Spleen (tissue), 11 donors: ENCODE data around the gene XRCC4. TPM values are rescaled to one million over a fixed set of nuclear protein-coding genes. Genes with fewer than 3 reads are reported as not detected.
"Not testable (repeated sequence)": the region's sequence is repeated elsewhere in the genome, so short reads cannot be mapped to it uniquely, and the experiment has no call there.

Source experiments
- DNase-seq: peaks from one replicate; pipeline ENCODE4 v3.0.0-alpha.2; 2020
- H3K27ac ChIP-seq, 8 donors: fragments of 200-600 bp; sonication (generic) in 7 of 8; 1 replicate in 4 of 8; 2 replicates in 4 of 8; pipeline versions ENCODE4 v1.5.0 to v1.8.0; 2016 to 2021; ENCODE audit warnings: inconsistent platforms in 4 of 8, mild to moderate bottlenecking in 4 of 8, moderate library complexity in 1 of 8
- H3K27me3 ChIP-seq, 7 donors: fragments of 200-600 bp; sonication (generic) in 6 of 7; replicated peaks in 1 of 7; 1 replicate in 4 of 7; 2 replicates in 3 of 7; pipeline versions ENCODE4 v1.5.0 to v1.8.0; 2016 to 2021; ENCODE audit warnings: inconsistent platforms in 3 of 7, mild to moderate bottlenecking in 1 of 7
- H3K36me3 ChIP-seq, 6 donors: fragments of 200-600 bp; sonication (generic) in 5 of 6; 1 replicate in 4 of 6; 2 replicates in 2 of 6; pipeline versions ENCODE4 v1.5.0 to v1.8.0; 2016 to 2021; ENCODE audit warnings: inconsistent platforms in 2 of 6
- H3K4me1 ChIP-seq, 6 donors: fragments of 200-600 bp; sonication (generic) in 5 of 6; 1 replicate in 3 of 6; 2 replicates in 3 of 6; pipeline versions ENCODE4 v1.5.0 to v1.8.0; 2016 to 2021; ENCODE audit warnings: inconsistent platforms in 3 of 6
- H3K4me3 ChIP-seq, 8 donors: fragments of 200-600 bp; sonication (generic) in 7 of 8; 1 replicate in 4 of 8; 2 replicates in 4 of 8; pipeline versions ENCODE4 v1.5.0 to v1.8.0; 2016 to 2021; ENCODE audit warnings: inconsistent platforms in 4 of 8, mild to moderate bottlenecking in 4 of 8, moderate library complexity in 2 of 8
- H3K9me3 ChIP-seq, 8 donors: fragments of 200-600 bp; sonication (generic) in 7 of 8; 1 replicate in 4 of 8; 2 replicates in 4 of 8; pipeline versions ENCODE4 v1.5.0 to v1.8.0; 2016 to 2021; ENCODE audit warnings: inconsistent platforms in 4 of 8
- CTCF ChIP-seq, 11 experiments: fragments of 200-600 bp in 7 of 11; fragments of 450-650 bp in 4 of 11; sonication (generic) in 4 of 11; IDR thresholded peaks in 8 of 11; conservative IDR thresholded peaks in 3 of 11; 1 replicate in 7 of 11; 2 replicates in 4 of 11; pipeline versions ENCODE4 v1.4.0 to v1.8.0; 2016 to 2021; ENCODE audit warnings: antibody characterized with exemption in 11 of 11, inconsistent platforms in 4 of 11, mild to moderate bottlenecking in 1 of 11
- POLR2A ChIP-seq, 3 donors: fragments of 450-650 bp; IDR thresholded peaks; one replicate each; pipeline ENCODE4 v1.5.1; 2017; ENCODE audit warnings: antibody characterized with exemption in 3 of 3, mild to moderate bottlenecking in 1 of 3
- POLR2AphosphoS5 ChIP-seq, 3 donors: sonication (generic); formaldehyde crosslinking; IDR thresholded peaks; one replicate each; pipeline ENCODE4 v1.5.1; 2017; ENCODE audit warnings: antibody characterized with exemption in 3 of 3
- WGBS, 5 donors: extraction: QIAGEN DNeasy Blood & Tissue Kit in 3 of 5; methylation state at CpG; one replicate each; pipeline versions ENCODE4 v1.1.5 to v1.1.7; 2013 to 2018; 5-methylcytosine and 5-hydroxymethylcytosine counted together
- intact Hi-C: fragments of 100-400 bp; cut with DNase I; formaldehyde crosslinking; loops from one replicate; pipeline ENCODE4 v1.15.0; 2023; ENCODE audit warnings: low total_unique reads
- polyA plus RNA-seq, 3 donors: library from polyadenylated mRNA; stranded (reverse); fragments of 200-250 nt; gene quantifications; one replicate each; pipeline ENCODE4 v1.2.1, GENCODE V29; 2013
- total RNA-seq, 7 donors: library from RNA; depleted of rRNA in 3 of 7; stranded (reverse); fragments of >200 nt in 3 of 7; fragmentation: NEBNext Ultra II Directional in 4 of 7; extraction: Animal tissue kit (Norgen Biotek cat#: 25700) in 4 of 7; gene quantifications; one replicate each; pipeline versions ENCODE4 v1.1.0 to v1.2.1, GENCODE V29; 2016 to 2021
- donor health status: healthy with polysubstance abuse.
- donor health status: DM: no; HTN: no; CAD: no; lungs with moderate emphysema.
- donor health status: DM: no; HTN: no; CAD: no.
- donor health status: Bipolar disorder and iron deficiency.
- donor health status: healthy.
- donor health status: DM: no; HTN: no; CAD: no.
- donor health status: DM: yes; HTN: yes; CAD: no.

The XRCC4 gene
- total and polyA plus RNA-seq, 10 donors = 4.3 to 14.5 (median 9.6) TPM

GRCh38 chr5:83353231-83353630 is 275.9 kb downstream of the XRCC4 start:
- WGBS, 5 donors = 92 to 96% (median 94%) methylated on average over 3 of the region's 3 CpGs
- DNase-seq = no peak
- intact Hi-C loops = no loop called here
- TF ChIP-seq CTCF (IDR thresholded peaks at IDR 0.05 in 8 of 11, conservative IDR thresholded peaks at IDR 0.05 in 3 of 11) = no peak
- TF ChIP-seq POLR2AphosphoS5 (IDR thresholded peaks at IDR 0.05) = no peak
- TF ChIP-seq POLR2A (IDR thresholded peaks at IDR 0.05) = no peak
- H3K4me3 ChIP-seq = no peak overlapping the region
- H3K4me1 ChIP-seq = no peaks in the 10 kb centered on the region
- H3K9me3 ChIP-seq = peaks cover 3 to 31% (median 28%) of the 10 kb centered on the region in 8 donors
- no peaks in the 10 kb centered on the region for H3K36me3 ChIP-seq
- no peaks in the 10 kb centered on the region for H3K27me3 ChIP-seq
- H3K27ac ChIP-seq = no peak overlapping the region

- no peaks in the 10 kb centered on the region for H3K27me3 ChIP-seq
- no peaks in the 10 kb centered on the region for H3K36me3 ChIP-seq
- WGBS, 5 donors = 87 to 97% (median 91%) methylated on average over 1 of the region's 1 CpG
- intact Hi-C loops = no loop called here
- TF ChIP-seq CTCF (IDR thresholded peaks at IDR 0.05 in 8 of 11, conservative IDR thresholded peaks at IDR 0.05 in 3 of 11) = no peak
- no peak for TF ChIP-seq POLR2A (IDR thresholded peaks at IDR 0.05)
- no peak for TF ChIP-seq POLR2AphosphoS5 (IDR thresholded peaks at IDR 0.05)
- peaks cover 0 to 26% (median 22%) of the 10 kb centered on the region in 8 donors for H3K9me3 ChIP-seq
- no peak overlapping the region for H3K4me3 ChIP-seq
- H3K27ac ChIP-seq = no peak overlapping the region
- H3K4me1 ChIP-seq = no peaks in the 10 kb centered on the region
- DNase-seq = no peak
Observed at GRCh38 chr5:83353774-83354173, 276.4 kb downstream of the XRCC4 start.

GRCh38 chr5:83354958-83355357 is 277.6 kb downstream of the XRCC4 start:
- H3K27ac ChIP-seq = no peak overlapping the region
- H3K4me1 ChIP-seq = no peaks in the 10 kb centered on the region
- no peak for TF ChIP-seq POLR2A (IDR thresholded peaks at IDR 0.05)
- TF ChIP-seq POLR2AphosphoS5 (IDR thresholded peaks at IDR 0.05) = no peak
- no peak for TF ChIP-seq CTCF (IDR thresholded peaks at IDR 0.05 in 8 of 11, conservative IDR thresholded peaks at IDR 0.05 in 3 of 11)
- no peaks in the 10 kb centered on the region for H3K36me3 ChIP-seq
- no peak overlapping the region for H3K4me3 ChIP-seq
- H3K9me3 ChIP-seq = peaks cover 0 to 25% (median 15%) of the 10 kb centered on the region in 8 donors
- H3K27me3 ChIP-seq = no peaks in the 10 kb centered on the region
- WGBS, 5 donors = 63 to 71% (median 68%) methylated on average over 2 of the region's 2 CpGs
- intact Hi-C loops = no loop called here
- no peak for DNase-seq

GRCh38 chr5:83355482-83356014 is 278.2 kb downstream of the XRCC4 start:
- H3K36me3 ChIP-seq, H3K4me3 ChIP-seq, H3K27ac ChIP-seq, H3K27me3 ChIP-seq, H3K4me1 ChIP-seq, DNase-seq, intact Hi-C loops: not testable (repeated sequence)
- peaks cover 0 to 25% (median 14%) of the 10 kb centered on the region in 8 donors for H3K9me3 ChIP-seq
- 81 to 92% (median 88%) methylated on average over 4 of the region's 4 CpGs for WGBS, 5 donors
